Fibroblast of skin of scalp (primary cell): Measurements from ENCODE around the gene ADAMTS18.
"Not testable (repeated sequence)": the region's sequence is repeated elsewhere in the genome, so short reads cannot be mapped to it uniquely, and the experiment has no call there.

ENCODE experiments used
- DNase-seq: peaks from one replicate; pipeline ENCODE4 v3.0.0-alpha.2; 2013

ADAMTS18 gene

DNA sequence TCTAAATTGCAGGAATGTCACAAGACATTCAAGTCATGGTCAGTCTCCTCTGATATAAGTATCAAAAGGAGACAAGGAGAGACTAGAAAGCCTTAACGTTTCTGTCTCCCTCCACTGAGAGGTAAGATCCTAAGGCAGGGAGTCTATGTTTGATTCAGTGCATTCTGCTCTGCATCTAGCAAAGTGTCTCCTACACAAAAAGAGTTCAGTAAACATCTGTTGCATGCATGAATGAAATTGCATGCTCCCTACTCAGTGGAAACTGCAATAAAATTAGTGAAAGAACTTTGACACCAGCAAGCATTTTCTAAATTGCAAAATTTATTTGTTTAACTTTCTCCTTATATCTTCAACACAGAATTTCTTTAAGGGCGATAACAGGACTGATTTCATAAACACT is 111.1 kb downstream of the ADAMTS18 start:
- DNase-seq = no peak

DNA sequence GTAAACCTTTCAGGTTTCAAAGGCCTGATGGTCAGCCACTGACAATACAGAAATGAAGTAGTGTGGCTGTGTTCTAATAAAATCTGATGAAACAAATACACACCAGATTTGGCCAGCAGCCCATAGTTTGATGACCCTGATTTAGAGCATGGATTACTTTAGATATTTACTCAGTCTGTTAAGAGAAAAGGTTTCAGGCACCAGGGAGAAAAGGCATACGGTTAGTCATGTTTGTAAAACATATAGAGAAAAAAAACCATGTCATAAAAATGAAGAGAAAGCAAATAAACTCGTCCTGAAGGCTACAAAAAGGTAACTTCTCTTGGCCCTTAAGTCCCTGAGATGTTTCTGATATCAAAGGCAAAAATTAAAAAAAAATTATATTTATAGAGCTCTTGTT is 112.1 kb downstream of the ADAMTS18 start:
- no peak for DNase-seq

DNA sequence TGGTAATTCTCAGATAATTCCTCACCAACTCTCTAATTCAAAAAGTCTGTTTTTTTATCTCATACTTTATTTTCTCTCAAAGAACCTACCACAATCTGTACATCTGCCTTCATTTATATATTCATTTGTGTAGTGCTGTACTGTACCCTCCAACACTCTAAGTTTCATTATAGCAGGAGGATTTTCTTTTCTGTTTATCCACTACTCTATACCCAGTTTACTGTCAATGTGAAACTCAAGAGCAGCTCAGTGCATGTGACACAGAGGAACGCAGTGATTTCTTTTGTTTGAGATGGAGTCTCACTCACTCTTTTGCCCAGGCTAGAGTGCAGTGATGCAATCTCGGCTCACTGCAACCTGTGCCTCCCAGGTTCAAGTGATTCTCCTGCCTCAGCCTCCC is 117.8 kb downstream of the ADAMTS18 start:
- no peak for DNase-seq

DNA sequence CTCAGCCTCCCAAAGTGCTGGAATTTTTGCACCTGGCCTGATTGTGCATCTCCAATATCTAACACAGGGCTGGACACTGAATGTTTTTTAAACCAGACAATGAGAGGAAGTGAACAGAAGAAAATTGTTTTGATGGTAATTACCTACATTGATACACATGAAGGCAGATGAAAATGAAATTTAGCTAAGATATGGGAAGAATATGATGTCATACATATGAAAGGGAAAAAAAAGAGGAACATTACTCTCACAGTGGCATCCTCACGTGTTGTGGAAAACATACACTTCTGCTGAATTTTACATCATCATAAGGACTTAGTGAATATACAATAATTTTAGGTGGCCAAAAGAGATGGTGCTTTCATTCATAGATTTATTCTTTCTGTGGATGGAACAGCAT is 124.0 kb downstream of the ADAMTS18 start:
- no peak for DNase-seq

DNA sequence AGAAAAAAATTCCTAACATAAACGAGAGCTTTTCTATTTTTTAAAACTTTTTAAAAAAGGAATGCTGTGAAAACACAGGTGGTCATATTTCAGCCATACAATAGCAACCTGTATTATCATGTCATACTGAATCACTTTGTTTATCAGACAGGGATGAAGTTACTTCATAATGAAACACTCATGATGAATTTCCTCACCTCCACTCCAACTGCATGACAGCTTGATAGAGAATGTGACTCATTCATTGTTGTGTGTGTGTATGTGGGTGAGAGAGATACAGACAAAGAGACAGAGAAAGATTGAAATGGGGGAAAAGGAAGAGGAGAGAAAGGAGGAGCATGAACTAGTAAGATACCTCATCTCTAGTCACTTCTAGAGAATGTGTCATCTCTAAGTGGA is 126.7 kb downstream of the ADAMTS18 start:
- DNase-seq = peak; percentile 43

DNA sequence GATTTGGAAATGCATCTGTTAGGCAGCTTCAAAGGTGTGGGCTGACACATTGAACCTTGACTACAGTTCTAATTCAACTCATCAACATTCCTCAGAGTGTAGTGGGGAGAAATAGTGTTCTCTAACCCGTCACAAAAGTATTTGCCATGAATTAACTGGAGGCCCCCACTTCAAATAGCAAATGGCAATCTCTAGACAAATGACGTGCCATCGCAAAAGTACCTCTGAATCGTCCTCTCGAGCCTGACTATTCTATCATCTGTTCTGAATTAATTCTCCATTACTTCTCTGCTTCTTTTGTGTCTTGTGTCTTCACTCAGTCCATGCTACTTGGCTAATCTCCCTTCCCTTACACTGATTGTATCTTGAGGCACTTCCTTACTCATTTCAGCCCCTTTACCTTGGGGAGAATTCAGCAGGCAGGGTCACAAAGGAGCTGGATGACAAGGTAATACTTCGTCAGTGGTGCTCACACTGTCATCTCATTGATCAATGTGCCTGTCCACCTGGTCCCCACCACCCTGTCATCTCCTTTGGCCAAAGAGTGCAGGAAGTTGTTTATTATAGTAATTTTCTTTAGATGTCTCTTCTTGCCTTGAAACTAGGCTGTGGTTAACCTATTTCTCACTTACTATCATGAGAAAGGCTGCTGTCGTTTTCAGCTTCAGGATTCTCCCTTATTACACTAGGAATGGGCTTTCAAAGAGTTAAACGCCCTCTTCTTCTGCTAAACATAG is 127.2 kb downstream of the ADAMTS18 start:
- no peak for DNase-seq

DNA sequence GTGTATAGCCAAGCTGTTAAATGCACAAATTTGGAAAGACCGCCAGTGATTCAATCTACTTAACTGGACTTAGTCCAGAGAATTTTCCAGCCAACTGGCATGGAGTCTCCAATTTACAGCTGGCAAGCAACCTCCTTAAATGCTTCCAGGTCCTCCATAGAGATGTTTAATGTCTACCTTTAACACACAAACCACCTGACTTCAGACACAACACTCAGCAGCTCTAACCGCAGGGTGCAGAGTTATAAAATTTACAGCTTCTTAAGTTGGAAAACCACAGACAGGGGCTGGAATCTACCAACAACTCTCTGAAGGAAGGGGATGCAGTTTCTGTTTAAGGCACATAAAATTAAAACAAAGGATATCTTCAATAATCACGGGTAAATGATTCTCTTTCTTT is 128.8 kb downstream of the ADAMTS18 start:
- DNase-seq = no peak

DNA sequence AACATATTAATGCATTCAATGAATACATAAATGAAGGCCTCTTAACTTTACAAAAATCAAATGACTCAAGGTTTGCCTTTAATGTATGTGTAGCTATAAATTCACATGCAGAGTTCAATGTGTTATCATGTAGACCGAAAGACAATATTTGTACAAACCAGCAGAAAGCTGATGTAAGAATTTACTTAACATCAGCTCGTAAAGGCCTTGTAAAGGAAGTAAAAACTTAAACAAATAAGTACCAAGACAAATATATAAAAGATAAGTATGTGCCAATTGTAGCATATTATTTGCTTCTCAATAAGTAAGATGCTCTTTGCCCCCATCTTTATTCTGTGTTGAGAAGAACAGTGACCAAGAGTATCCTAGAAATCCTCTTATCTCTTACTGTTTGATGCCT is 130.0 kb downstream of the ADAMTS18 start:
- no peak for DNase-seq

DNA sequence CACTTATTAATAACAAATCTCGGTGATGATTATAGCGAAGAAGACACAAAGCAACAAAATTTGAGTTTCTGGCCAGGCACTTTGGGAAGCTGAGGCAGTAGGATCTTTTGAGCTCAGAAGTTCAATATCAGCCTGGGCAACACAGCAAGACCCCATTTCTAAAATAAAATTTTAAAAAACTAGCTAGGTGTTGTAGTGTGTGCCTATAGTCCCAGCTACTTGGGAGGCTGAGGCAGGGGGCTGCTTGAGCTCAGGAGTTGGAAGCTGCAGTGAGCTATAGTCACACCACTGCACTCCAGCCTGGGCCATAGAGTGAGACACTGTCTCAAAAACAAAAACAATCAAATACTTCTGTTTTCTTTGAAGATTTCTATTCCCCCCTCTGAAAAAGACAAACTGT is 130.7 kb downstream of the ADAMTS18 start:
- no peak for DNase-seq

DNA sequence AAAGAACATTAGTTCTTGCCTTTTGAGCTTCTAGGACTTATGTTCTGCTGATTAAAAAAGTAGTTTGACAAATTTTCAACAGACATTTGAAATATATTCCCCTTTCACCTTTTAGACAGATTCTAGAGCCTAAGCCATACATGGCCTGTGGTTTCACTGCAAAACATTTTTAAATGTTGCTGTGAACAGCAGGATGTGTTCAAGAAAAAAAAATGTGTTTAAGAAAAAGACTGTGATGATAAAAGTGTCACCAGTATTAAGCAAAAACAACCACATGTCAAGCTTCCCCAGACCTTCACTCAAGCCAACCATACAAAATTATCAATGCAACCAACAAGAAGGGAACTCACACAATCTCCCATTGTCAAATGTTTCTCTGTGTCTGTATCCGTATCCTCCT is 132.2 kb downstream of the ADAMTS18 start:
- DNase-seq = no peak

DNA sequence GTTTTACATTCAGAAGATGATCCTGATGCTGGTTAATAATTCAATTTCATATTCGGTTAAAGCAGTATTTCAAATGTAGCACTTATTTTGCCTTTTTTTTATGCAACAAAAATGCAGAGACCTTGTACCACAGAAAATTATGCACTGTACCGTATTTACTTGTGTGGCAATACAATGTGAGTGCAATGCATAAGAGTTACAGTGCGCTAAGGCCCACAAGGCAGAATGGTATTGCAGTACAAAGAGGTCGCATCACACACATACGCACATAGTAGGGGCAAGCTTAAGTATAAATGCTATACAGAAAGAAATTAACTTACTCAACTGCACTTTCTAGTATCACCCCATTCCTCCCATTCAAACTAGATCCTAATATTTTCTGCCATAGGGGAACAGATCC is 132.6 kb downstream of the ADAMTS18 start:
- DNase-seq = no peak

DNA sequence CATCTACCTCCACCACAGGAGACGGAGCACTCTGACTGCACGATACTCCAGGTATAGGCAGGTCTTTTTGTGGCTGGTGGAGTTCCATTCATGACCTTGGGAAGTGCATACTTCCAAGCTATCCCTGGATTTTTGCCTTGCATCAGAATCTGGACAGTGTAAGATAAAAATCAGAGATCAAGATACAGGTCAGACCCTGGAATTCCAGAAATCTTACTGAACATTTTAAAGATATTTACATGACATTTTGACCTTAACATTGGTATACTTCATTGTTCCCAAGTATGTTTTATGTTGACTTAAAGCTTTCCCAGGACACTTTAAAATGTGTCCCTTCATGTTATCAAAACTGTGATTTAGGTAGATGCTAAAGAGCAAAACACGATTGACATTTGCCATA is 134.6 kb downstream of the ADAMTS18 start:
- DNase-seq = no peak

DNA sequence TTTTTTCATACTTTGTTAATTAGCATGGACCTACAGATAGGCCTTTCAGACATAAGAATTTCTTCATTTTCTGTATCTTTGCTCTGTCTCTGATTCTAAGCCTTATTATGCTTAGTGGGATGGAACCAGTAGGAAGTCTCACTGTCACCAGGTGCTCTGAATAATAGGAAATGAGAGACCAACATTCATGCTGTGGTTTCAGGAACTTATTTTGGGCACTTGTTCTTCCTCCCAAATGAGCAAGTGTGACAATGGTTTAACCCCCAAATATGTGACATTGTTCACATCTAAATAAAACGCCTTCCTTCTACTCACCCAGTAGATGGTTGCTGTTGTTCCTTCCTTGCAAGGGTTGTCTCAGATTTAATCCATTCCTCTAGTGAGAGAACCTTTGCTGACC is 135.4 kb downstream of the ADAMTS18 start:
- no peak for DNase-seq

DNA sequence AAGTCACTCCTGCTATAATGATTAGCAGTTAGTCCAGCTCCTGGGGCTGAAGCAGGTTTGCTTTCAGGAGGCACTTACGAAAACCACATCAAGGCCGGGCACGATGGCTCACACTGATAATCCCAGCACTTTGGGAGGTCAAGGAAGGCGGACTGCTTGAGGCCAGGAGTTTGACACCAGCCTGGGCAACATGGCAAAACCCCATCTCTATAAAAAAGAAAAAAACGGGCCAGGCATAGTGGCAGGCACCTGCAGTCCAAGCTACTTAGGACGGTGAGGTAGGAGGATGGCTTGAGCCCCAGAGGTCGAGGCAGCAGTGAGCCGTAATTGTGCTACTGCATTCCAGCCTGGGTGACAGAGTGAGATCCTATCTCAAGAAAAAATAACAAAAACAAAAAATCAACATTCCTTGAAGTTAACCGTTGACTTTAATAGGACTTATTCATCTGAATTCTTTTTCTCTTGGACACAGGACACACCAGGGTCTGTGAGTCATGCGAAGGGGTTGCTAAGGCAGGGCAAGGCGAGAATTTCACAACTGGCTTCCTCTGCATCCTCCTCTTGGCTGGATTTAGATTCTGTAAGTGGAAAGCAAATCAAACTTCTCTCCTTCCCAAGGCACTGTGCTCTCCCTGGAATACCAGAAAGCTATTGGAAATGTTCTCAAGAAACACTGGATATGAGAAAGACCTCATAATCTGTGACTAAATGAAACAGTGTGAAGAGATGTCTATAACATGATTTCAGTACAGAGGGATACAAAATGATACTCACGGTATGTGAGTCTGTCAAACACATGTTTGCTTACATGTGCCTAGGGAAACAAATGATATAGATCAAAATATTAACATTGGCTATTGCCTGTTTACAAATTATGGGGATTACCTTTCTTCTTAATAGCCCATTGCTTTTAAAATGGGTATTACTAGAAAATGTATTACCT is 136.1 kb downstream of the ADAMTS18 start:
- peak; percentile 97 for DNase-seq

DNA sequence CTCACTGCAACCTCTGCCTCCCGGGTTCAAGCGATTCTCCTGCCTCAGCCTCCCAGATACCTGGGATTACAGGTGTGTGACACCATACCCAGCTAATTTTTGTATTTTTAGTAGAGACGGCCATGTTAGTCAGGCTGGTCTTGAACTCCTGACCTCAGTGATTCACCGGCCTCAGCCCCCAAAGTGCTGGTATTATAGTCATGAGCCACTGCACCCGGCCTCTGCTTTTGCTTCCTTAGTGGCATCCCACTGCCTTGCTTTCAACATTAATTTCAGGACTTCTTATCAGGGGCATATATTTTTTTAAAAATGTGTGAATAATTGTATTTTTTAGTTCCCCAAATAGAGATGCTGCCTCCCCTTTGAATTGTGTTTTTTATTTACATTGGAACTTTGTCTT is 136.8 kb downstream of the ADAMTS18 start:
- DNase-seq = no peak

DNA sequence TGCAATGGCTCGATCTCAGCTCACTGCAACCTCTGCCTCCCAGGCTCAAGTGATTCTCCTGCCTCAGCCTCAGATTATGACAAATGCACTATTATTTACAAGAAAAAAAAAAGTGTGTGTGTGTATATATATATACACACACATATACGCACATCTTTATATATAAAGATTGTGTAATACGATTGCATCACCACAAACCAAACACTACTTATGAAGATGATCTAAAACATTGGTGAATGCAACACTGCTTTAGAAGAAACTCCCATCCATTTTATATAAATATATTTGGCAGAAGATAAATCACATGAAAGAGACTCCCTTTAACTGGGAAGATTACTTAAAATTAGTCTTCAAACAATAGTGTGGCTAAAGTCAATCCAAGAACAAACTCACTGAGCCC is 138.9 kb downstream of the ADAMTS18 start:
- no peak for DNase-seq

DNA sequence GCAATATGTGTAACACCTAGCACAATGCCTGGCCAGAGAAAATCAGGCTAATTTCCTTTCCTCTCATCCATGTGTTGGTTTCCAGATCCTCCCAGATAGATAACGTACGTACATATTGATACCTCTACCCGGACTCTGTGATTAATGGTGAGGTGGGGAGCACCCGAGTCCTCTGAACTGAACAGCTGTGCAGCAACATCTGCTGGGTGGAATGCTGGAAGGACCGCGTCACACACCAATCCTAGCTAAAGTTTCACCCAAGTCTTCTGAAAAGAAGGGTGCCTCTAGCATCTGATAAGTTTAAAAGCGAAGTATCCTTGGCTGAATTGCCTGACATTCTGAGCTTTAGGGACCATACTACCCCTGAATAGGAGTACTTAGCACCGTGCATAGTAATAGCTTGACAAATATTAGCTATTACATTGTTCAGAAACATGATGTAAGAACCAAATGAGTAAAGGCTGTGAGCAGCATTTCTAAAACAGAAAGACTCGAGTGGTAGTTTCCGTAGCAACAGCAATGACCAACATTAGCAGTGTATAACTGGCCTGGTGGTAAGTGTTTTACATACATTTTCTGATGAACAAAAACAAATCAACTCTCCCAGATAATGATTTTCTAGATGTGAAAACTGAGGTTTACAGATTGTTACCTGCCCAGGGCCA is 144.3 kb downstream of the ADAMTS18 start:
- DNase-seq = peak; percentile 57

DNA sequence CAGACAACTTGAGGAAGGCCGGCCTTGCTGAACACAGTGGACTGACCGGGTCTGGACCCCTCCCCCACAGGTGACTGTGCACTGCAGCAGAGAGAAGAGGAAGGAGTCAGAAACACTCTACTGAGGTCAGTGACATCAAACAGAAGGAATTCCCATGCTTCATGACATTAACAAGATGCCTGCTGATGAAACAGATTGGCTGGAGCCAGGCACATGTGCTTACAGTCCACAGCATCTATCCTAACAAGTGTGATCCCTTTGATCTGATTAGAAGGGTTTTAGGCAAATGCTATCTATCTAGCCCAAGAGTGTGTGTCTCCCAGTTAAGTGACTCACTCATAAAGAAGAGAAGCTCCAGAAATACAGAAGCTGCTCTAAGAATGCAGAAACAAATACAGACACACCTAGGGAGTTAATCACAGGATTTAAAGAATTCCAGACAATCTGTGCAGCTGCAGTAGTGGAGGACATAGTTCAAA is 145.5 kb downstream of the ADAMTS18 start:
- DNase-seq = peak; percentile 55

DNA sequence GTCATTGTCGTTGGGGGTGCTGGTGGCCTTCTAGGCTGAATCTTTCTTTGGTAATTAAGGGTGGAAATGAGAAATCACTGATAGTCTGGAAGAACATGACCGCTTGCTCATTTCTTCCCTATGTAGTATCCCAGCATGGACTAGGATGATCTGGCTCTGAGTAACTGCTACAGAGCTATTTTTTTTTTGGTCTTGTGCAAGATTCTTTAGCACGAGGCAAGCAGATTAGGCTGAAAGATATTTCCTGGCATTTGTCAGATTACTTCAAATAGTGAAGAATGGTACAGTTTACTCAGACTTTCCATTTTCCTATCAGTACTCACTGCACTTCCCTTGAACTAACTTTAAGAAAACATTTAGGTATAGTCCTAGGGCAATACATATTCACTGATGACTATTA is 146.6 kb downstream of the ADAMTS18 start:
- peak; percentile 83 for DNase-seq

DNA sequence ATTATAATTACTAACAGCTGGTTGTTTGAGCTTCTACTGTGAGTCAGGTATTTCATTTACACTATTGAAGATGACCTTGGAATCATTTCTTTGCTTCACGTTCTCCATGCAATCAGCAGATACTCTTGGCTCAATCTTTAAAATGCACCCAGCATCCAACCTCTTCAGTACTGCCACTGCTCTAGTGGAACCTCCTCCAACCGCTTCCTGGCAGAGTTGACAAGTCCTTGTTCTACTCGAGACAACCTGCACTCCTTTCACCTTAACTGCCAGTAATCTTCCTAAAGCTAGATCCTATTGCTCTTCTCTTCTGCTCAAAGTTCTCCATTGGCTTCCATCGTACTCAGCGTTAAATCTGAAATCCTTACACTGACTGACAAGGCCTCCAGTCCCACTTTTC is 149.2 kb downstream of the ADAMTS18 start:
- no peak for DNase-seq

DNA sequence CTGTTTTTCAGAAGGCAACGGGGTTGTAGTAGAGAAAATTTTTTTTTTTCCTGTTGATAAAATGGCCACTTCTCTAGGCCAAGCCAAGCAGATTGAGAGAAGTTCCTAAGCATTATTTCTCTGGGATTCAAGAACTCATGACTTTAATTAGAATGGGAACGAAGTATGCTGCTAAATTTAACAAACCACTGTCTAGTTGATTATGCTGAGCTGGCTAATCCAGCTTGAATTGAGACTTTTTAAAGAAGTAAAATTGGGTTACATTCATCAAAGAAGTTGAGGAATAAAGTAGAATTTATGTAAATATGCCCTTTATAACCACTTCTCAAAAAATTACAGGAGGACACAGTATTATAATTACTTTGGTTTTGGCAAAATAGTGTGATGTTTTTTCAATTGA is 152.5 kb downstream of the ADAMTS18 start:
- DNase-seq = no peak

DNA sequence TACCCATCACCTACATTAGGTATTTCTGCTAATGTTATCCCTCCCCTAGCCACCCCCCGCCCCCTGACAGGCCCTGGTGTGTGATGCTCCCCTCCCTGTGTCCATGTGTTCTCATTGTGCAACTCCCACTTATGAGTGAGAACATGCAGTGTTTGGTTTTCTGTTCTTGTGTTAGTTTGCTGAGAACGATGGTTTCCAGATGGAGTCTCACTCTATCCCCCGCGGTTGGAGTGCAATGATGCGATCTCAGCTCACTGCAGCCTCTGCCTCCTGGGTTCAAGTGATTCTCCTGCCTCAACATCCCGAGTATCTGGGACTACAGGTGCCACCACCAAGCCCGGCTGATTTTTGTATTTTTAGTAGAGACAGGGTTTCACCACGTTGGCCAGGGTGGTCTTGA is 155.5 kb downstream of the ADAMTS18 start:
- not testable (repeated sequence) for DNase-seq

DNA sequence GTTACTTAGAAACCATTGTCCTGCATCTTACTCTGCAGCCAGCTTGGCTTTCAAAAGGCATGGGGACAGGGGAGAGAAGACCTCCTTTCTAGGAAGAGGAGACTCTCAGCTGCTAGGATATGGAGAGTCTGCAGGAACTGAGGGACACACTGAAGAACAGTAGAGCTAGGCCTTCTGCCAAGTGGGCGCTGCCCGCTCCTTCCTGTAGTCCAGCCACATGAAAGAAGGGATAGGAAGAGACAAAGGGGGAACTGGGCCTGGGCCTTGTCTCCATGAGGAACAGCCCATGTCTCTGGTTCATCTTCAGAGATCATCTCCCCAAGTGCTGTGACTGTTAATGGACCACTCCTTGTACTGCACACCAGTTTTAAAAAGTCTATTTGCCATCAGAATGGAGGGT is 157.3 kb downstream of the ADAMTS18 start:
- DNase-seq = no peak
